Lower lobe of right lung (tissue), 2 donors: ENCODE measurements around the gene HOMER3. TPM values are rescaled to one million over a fixed set of nuclear protein-coding genes. Genes with fewer than 3 reads are reported as not detected.
"Not testable (repeated sequence)": the region's sequence is repeated elsewhere in the genome, so short reads cannot be mapped to it uniquely, and the experiment has no call there.

ENCODE experiments used
- ATAC-seq, 2 donors: fragments of 200-7000 bp; cut with Tn5 transposase; one replicate each; pipeline ENCODE4 v1.9.1; 2020 to 2022; ENCODE audit warnings: mild to moderate bottlenecking in 2 of 2, moderate library complexity in 2 of 2
- DNase-seq: peaks from one replicate; pipeline ENCODE4 v3.0.0-alpha.2; 2020
- H3K27ac ChIP-seq: fragments of 200-600 bp; one replicate; pipeline ENCODE4 v1.8.0; 2022
- H3K27me3 ChIP-seq: fragments of 200-600 bp; one replicate; pipeline ENCODE4 v1.8.0; 2022; ENCODE audit warnings: low read depth
- H3K36me3 ChIP-seq: fragments of 200-600 bp; one replicate; pipeline ENCODE4 v1.8.0; 2022; ENCODE audit warnings: mild to moderate bottlenecking
- H3K4me1 ChIP-seq: fragments of 200-600 bp; one replicate; pipeline ENCODE4 v1.8.0; 2022
- H3K4me3 ChIP-seq: fragments of 200-600 bp; one replicate; pipeline ENCODE4 v1.8.0; 2022; ENCODE audit warnings: mild to moderate bottlenecking
- H3K9me3 ChIP-seq: fragments of 200-600 bp; one replicate; pipeline ENCODE4 v1.8.0; 2022
- intact Hi-C: fragments of 100-400 bp; cut with DNase I; formaldehyde crosslinking; loops from one replicate; pipeline ENCODE4 v1.11.0; 2022
- total RNA-seq: library from RNA; stranded (reverse); fragmentation: NEBNext Ultra II Directional; extraction: Animal tissue kit (Norgen Biotek cat#: 25700); gene quantifications from one replicate; pipeline ENCODE4 v1.2.1, GENCODE V29; 2021
- TF ChIP-seq, protein P1 (sequence below): fragments of 200-600 bp; IDR thresholded peaks from one replicate; pipeline ENCODE4 v1.8.0; 2022; ENCODE audit warnings: antibody characterized with exemption, mild to moderate bottlenecking
- donor health status: DM: no; HTN: yes; CAD: no; lungs with severe emphysema.

HOMER3 gene
- total RNA-seq, 1 donor from 2014 or later = 20.5 TPM

DNA sequence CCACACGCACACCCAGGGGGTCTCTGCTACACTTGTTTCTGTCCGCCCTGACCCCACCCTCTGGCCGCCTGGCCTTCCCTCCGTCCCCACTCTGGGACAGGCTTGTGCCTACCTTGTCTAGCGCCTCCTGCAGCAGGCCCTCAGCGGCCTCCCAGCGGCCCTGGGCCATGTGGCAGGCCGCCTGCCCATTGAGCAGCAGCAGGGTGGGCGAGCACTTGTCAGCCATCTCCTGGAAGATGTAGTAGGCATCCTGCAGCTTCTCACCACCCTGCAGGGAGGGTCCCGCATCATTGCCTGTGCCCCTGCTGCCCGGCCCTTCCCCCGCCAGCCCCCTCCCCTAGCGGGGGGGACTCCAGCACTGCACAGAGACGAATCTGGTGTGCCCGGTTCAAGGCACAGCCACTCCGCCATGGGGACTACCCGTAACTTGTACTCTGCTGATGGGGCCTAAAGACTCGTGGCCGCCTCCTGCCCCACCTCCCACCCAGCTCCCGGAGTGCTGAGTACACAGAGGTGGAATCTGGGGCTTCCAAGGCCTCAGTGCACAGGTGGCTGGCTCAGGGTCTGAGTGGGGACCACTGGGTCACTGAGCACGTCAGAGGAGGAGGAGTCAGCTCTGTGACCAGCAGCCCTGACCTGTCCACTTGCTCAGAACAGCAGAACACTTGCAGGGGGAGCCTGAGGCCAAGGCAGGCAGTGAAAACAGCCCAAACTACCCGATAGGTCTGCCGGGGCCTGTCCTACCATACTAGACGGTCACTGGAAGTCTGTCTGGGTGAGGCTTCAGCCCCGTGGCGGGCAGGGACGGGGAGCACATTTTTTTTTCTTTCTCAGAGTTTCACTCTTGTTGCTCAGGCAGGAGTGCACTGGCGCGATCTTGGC is 37.6 kb downstream of the HOMER3 start:
- Histone ChIP-seq H3K9me3 (no peaks in the 10 kb centered on the region), H3K27me3 (no peaks in the 10 kb centered on the region), H3K4me3 (no peak overlapping the region), H3K4me1 (no peaks in the 10 kb centered on the region), H3K36me3 (peaks cover 85% of the 10 kb centered on the region), H3K27ac (no peak overlapping the region)
- TF ChIP-seq, protein P1, sequence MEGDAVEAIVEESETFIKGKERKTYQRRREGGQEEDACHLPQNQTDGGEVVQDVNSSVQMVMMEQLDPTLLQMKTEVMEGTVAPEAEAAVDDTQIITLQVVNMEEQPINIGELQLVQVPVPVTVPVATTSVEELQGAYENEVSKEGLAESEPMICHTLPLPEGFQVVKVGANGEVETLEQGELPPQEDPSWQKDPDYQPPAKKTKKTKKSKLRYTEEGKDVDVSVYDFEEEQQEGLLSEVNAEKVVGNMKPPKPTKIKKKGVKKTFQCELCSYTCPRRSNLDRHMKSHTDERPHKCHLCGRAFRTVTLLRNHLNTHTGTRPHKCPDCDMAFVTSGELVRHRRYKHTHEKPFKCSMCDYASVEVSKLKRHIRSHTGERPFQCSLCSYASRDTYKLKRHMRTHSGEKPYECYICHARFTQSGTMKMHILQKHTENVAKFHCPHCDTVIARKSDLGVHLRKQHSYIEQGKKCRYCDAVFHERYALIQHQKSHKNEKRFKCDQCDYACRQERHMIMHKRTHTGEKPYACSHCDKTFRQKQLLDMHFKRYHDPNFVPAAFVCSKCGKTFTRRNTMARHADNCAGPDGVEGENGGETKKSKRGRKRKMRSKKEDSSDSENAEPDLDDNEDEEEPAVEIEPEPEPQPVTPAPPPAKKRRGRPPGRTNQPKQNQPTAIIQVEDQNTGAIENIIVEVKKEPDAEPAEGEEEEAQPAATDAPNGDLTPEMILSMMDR = no peak
- no peak for ATAC-seq
- no peak for DNase-seq
- intact Hi-C loops = no loop called here

DNA sequence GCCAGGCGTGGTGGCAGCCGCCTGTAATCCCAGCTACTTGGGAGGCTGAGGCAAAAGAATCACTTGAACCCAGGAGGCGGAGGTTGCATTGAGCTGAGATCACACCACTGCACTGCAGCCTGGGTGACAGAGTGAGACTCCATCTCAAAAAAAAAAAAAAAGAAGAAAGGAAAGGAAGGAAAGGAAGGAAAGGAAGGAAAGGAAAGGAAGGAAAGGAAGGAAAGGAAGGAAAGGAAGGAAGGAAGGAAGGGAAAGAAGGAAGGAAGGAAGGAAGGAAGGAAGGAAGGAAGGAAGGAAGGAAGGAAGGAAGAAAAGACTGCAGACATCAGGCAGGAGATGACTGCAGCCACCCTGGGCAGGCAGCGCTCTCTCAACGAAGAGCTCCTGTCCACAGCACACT is 38.5 kb downstream of the HOMER3 start:
- H3K27me3 ChIP-seq, H3K9me3 ChIP-seq, intact Hi-C loops, H3K4me3 ChIP-seq, ATAC-seq, DNase-seq, H3K27ac ChIP-seq, H3K4me1 ChIP-seq: not testable (repeated sequence)
- peaks cover 77% of the 10 kb centered on the region for H3K36me3 ChIP-seq

DNA sequence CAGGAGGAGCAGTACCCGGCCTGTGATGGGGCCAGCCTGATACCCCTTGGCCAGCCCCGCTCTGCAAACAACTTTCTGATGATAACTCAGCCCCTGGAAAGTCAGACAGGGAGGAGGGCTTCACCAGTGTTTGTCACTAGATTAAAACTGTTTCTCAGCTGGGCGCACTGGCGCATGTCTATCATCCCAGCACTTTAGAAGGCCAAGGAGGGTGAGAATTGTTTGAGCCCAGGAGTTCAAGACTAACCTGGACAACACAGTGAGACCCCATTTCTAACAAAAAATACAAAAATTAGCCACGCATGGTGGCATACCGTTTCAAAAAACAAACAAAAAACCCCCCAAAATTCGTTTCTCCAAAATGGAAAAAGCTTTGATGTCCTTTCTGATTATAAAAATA is 39.5 kb downstream of the HOMER3 start:
- no peak overlapping the region for H3K4me3 ChIP-seq
- peaks cover 4% of the 10 kb centered on the region for H3K27me3 ChIP-seq
- no peaks in the 10 kb centered on the region for H3K9me3 ChIP-seq
- ATAC-seq = no peak
- intact Hi-C loops = no loop called here
- H3K4me1 ChIP-seq = no peaks in the 10 kb centered on the region
- TF ChIP-seq, protein P1 = no peak
- H3K36me3 ChIP-seq = peaks cover 67% of the 10 kb centered on the region
- no peak for DNase-seq
- no peak overlapping the region for H3K27ac ChIP-seq

DNA sequence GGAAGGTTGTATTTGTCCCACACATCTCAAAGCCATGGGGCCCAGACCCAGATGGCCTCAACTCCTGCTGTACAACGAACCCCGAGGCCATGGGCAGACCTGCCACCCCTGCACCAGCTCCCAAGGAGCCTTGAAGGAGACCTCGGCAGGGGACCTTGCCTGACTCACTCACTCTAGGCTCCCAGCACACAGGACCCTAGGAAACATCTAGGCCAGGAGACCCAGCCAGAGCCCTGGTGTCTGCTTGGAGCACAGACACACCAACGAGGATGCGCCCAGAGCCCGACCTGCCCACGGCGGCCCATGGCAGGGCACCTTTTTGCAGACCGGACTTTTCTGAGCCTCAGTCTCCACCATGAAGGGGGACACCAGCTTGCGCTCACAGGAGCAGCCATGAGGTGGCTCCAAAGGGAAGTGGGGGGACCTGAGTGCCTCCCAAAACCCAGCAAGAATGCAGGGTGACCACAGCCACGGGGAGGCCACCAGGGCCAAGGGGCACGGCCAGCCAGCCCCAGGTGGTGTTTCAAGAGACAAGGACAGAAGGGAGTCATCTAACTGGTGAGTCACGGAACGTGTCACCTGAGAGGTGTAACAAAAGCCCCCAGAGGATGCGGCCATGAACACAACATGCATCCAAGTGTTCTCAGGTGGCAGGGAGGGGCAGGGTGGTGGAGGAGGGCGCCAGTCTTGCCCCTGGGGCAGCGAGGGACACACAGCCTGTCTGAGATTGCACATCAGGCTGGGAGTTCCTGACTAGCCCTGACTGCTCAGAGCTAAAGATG is 40.1 kb downstream of the HOMER3 start:
- TF ChIP-seq, protein P1 = no peak
- Histone ChIP-seq H3K27ac (no peak overlapping the region), H3K9me3 (no peaks in the 10 kb centered on the region), H3K27me3 (peaks cover 8% of the 10 kb centered on the region), H3K36me3 (peaks cover 61% of the 10 kb centered on the region), H3K4me1 (no peaks in the 10 kb centered on the region), H3K4me3 (no peak overlapping the region)
- intact Hi-C loops = no loop called here
- DNase-seq = no peak
- ATAC-seq = no peak

DNA sequence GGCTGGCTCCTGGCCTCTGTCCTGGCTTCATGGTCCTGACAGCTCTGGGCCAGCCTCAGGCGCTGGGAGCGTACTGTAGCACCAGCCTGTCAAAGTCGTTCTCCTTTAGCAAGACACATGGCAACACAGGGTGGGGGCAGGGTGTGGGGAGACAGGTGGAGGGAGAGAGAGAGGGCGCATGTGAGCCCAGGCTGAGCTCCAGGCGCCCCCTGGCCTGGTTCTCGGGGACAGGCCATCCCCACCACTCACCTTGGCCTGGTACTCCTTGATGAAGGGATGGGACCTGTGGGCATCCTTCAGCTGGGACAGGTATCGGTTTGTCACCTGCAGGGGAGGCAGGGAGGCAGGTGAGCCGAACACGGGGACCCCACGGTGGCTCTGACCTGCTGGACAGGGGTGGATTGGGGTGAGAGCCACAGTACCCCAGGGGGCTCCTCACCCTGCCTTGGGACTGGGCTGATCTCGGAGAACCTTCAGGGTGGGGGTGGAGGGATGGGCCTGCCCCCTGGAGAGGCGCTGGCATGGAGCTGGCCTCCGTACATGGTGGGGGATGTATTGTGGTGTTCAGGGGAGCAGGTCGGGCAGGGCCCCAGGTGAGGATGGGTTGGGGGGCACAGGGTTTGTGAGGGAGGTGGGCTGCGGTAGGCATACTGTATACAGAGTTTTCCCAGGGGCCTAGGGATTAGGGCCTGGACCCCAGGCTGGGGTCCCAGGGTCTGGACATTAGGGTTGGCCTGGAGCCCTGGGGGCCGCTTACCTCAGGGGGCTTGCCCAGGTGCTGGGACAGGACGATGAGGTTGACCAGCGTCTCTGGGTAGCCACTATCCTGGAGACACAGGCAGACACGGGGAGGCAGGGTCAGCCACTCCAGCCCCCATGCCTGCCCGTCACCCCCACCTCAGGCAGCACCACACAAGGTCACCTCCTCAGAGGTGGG is 41.1 kb downstream of the HOMER3 start:
- Histone ChIP-seq H3K4me3 (no peak overlapping the region), H3K4me1 (peaks cover 7% of the 10 kb centered on the region), H3K27me3 (peaks cover 15% of the 10 kb centered on the region), H3K36me3 (peaks cover 51% of the 10 kb centered on the region), H3K9me3 (no peaks in the 10 kb centered on the region), H3K27ac (no peak overlapping the region)
- DNase-seq = no peak
- TF ChIP-seq, protein P1 = no peak
- no peak for ATAC-seq
- intact Hi-C loops = no loop called here
